ENCODE measurements around the gene GRB10. TPM values are rescaled to one million over a fixed set of nuclear protein-coding genes. Genes with fewer than 3 reads are reported as not detected.
A peak's percentile ranks its signal among the peaks of the same experiment; 100 is the strongest.

Gene GRB10
- total RNA-seq, 4 donors from 2014 or later = 3.5 to 35.1 (median 9.2) TPM

DNA sequence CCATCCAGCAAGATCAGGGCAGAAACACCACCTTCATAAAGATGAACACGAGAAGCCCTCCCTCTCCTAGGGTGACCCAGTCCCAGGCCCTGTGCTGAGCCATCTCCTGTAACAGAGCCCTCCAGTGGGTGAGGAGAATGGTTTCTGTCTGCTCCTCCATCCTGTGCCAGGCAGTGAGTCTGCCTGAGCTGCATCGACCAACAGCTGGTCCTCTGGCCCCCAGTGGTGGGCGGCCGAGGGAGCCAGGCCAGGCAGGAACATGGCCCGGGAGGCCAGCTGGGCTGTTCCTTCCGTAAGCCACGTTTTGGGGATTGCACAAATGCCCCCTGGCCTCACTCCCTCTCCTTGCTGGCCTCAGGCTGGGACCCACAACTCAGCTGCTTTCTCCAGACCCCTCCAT, 73.5 kb downstream of the GRB10 start:
- TF ChIP-seq, protein P1, sequence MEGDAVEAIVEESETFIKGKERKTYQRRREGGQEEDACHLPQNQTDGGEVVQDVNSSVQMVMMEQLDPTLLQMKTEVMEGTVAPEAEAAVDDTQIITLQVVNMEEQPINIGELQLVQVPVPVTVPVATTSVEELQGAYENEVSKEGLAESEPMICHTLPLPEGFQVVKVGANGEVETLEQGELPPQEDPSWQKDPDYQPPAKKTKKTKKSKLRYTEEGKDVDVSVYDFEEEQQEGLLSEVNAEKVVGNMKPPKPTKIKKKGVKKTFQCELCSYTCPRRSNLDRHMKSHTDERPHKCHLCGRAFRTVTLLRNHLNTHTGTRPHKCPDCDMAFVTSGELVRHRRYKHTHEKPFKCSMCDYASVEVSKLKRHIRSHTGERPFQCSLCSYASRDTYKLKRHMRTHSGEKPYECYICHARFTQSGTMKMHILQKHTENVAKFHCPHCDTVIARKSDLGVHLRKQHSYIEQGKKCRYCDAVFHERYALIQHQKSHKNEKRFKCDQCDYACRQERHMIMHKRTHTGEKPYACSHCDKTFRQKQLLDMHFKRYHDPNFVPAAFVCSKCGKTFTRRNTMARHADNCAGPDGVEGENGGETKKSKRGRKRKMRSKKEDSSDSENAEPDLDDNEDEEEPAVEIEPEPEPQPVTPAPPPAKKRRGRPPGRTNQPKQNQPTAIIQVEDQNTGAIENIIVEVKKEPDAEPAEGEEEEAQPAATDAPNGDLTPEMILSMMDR (IDR thresholded peaks at IDR 0.05) = no peak
- no peak for TF ChIP-seq POLR2A (IDR thresholded peaks at IDR 0.05)

DNA sequence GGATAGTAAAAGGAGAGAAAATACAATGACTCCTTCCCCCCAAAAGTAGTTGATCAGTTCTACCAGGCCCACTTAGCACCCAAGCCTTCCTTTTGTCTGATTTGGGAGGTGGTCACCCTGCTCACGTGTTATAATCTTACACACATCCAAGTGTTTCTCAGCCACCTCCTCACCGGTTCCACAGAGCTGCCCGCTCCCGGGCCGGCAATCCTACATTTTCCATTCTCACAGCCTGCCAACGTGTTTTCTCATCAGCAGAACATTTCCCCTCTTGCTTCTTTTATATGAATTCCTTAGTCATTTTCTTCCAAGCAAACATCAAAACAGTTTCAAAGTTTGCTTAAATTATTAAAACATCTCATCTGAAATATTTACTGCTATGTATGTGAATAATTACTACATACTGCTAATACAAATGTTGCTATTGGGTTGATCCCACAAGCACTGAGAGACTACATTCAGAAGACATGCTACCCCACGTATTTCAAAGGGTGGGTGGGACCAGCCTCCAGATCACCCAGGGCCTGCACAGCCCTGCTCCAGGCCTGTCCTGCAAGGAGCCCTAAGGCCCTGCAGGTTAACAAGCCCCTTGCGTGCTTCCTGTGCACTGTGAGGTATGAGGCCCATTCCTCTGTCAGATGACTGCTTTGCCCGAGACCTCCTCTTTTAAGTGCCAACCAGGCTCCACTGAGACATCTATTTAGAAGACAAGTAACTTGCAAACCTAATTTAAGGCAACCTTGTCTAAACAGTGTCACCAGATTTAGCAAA, 75.3 kb downstream of the GRB10 start:
- H3K36me3 ChIP-seq = no peaks in the 10 kb centered on the region
- no peaks in the 10 kb centered on the region for H3K9me3 ChIP-seq
- no peak for TF ChIP-seq POLR2A (IDR thresholded peaks at IDR 0.05)
- peaks cover 0 to 46% (median 17%) of the 10 kb centered on the region in 3 donors for H3K4me1 ChIP-seq
- H3K4me3 ChIP-seq = no peak overlapping the region
- DNase-seq = no peak
- intact Hi-C loops (cut with DNase I) = no loop called here
- no peak overlapping the region for H3K27ac ChIP-seq
- no peaks in the 10 kb centered on the region for H3K27me3 ChIP-seq
- WGBS, 2 donors = 67 to 78% methylated on average over 9 of the region's 9 CpGs

More for the DNA sequence above, 73.5 kb downstream of the GRB10 start:
- H3K27me3 ChIP-seq = no peaks in the 10 kb centered on the region
- WGBS, 2 donors = 86 to 92% methylated on average over 3 to 7 of the region's 7 CpGs
- H3K36me3 ChIP-seq = no peaks in the 10 kb centered on the region
- H3K27ac ChIP-seq = peak overlapping the region in 1 of 4 donors; percentile 19
- no peak for DNase-seq
- H3K4me1 ChIP-seq = peaks cover 0 to 56% (median 25%) of the 10 kb centered on the region in 3 donors
- intact Hi-C loops (cut with DNase I) = no loop called here
- H3K4me3 ChIP-seq = no peak overlapping the region
- H3K9me3 ChIP-seq = no peaks in the 10 kb centered on the region

DNA sequence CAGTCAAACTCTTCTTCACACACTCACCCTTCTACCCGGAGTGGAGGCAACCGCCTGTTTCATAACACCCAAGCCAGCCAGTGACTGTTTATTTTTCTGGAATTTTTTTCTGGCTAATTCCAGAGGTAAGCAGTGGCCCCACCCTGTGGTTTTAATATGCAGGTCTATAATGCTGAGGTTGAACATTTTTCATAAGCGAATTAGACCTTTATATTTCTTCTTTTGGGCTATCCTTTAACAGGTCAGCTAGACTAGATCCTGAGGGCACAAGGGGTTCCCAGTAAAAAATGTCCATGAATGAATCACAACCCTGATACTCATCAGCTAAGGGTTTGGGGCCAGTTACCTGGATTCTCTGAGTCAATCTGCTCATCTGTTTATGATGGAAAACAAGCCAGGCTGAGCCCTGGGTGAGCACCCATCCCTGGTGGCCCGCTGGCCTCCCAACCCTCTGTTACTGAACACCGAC, 76.2 kb downstream of the GRB10 start:
- Histone ChIP-seq H3K27ac (no peak overlapping the region), H3K4me3 (no peak overlapping the region), H3K4me1 (peaks cover 0 to 36% (median 13%) of the 10 kb centered on the region in 3 donors), H3K36me3 (no peaks in the 10 kb centered on the region), H3K9me3 (no peaks in the 10 kb centered on the region), H3K27me3 (no peaks in the 10 kb centered on the region)
- no peak for DNase-seq
- intact Hi-C loops (cut with DNase I) = no loop called here
- TF ChIP-seq POLR2A (IDR thresholded peaks at IDR 0.05) = no peak
- WGBS, 2 donors = 55 to 68% methylated on average over 5 of the region's 5 CpGs

DNA sequence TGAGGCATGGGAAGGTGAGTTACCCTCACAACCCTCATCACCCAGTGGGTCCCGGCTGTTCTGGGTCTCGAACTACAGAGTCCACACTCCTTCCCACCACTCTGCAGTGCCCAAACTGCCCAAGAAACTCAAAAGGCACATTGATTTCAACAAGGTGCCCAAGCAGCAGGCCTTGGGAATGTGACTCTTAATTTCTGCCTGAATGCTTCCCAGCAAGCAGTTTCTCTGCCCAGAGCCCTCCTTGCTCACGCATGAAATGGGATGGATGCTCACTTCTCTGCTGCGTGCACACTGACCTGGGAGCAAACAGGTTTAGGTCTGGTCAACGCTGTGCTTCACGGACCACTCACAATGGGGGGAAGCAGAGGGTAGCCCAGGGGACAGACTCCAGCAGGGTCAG, 77.9 kb downstream of the GRB10 start:
- H3K9me3 ChIP-seq = no peaks in the 10 kb centered on the region
- peaks cover 0 to 25% (median 7%) of the 10 kb centered on the region in 3 donors for H3K4me1 ChIP-seq
- TF ChIP-seq, protein P1 (IDR thresholded peaks at IDR 0.05) = no peak
- no peak for TF ChIP-seq POLR2A (IDR thresholded peaks at IDR 0.05)
- DNase-seq = no peak
- no peak overlapping the region for H3K4me3 ChIP-seq
- intact Hi-C loops (cut with DNase I) = no loop called here
- no peak overlapping the region for H3K27ac ChIP-seq
- 93 to 100% methylated on average over 3 of the region's 6 CpGs for WGBS, 2 donors
- no peaks in the 10 kb centered on the region for H3K27me3 ChIP-seq
- H3K36me3 ChIP-seq = no peaks in the 10 kb centered on the region

DNA sequence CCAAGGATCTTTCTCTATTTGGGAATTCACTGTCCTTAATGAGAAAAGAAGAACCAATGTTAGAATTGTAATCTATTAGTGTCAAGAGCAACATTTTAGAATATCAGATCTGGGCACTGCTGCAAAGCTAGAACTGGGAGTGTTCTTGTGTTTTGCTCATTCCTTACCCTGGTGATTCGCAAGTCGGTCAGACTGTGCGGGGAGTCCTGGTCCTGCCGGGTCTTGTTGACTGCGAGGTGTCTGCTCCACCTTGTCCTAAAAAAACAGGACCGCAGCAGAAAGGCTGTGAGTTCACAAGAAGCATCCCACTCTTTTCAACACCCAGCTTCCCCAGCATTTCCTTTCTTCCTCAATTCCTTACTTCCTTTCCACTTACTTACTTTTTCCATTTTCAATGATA, 79.0 kb downstream of the GRB10 start:
- TF ChIP-seq, protein P1 (IDR thresholded peaks at IDR 0.05) = no peak
- TF ChIP-seq POLR2A (IDR thresholded peaks at IDR 0.05) = no peak
- H3K4me3 ChIP-seq = no peak overlapping the region
- H3K4me1 ChIP-seq = peaks cover 0 to 19% (median 7%) of the 10 kb centered on the region in 3 donors
- WGBS, 2 donors = 34 to 60% methylated on average over 6 of the region's 6 CpGs
- H3K36me3 ChIP-seq = no peaks in the 10 kb centered on the region
- H3K27ac ChIP-seq = no peak overlapping the region
- H3K27me3 ChIP-seq = no peaks in the 10 kb centered on the region
- intact Hi-C loops (cut with DNase I) = no loop called here
- H3K9me3 ChIP-seq = no peaks in the 10 kb centered on the region
- DNase-seq = no peak

DNA sequence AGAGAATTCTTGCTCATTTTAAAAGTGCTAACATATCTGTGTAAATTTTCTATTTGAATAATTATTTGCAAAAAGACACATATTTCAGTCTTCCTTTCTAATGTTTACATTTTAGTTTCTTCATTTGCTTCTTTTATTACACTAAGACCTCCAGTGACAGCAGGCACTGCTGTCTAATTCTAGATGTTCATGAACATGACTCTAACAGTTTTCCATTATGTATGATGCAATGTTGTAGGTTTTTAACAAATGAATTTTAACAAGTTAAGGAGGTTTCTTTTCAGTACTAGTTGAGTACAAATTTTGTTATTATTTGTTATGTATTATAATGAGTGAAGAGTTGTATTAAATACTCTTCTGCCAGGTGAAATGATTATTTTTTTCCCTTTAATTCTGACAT, 83.6 kb downstream of the GRB10 start:
- H3K36me3 ChIP-seq = no peaks in the 10 kb centered on the region
- no peak for DNase-seq
- H3K9me3 ChIP-seq = no peaks in the 10 kb centered on the region
- H3K4me1 ChIP-seq = peaks cover 0 to 9% (median 0%) of the 10 kb centered on the region in 3 donors
- H3K27me3 ChIP-seq = no peaks in the 10 kb centered on the region
- intact Hi-C loops (cut with DNase I) = loop anchor here (10.0 kb wide), 1 partner anchor 366 kb away; no protein-coding TSS in a partner anchor
- no peak overlapping the region for H3K27ac ChIP-seq
- TF ChIP-seq, protein P1 (IDR thresholded peaks at IDR 0.05) = no peak
- no peak for TF ChIP-seq POLR2A (IDR thresholded peaks at IDR 0.05)
- no peak overlapping the region for H3K4me3 ChIP-seq
